ENCODE data around the gene IL6. TPM values are rescaled to one million over a fixed set of nuclear protein-coding genes. Genes with fewer than 3 reads are reported as not detected.
A peak's percentile ranks its signal among the peaks of the same experiment; 100 is the strongest.

The IL6 gene
- total and polyA plus RNA-seq, 8 donors = 0.22 to 3.1 (median 0.54) TPM

DNA sequence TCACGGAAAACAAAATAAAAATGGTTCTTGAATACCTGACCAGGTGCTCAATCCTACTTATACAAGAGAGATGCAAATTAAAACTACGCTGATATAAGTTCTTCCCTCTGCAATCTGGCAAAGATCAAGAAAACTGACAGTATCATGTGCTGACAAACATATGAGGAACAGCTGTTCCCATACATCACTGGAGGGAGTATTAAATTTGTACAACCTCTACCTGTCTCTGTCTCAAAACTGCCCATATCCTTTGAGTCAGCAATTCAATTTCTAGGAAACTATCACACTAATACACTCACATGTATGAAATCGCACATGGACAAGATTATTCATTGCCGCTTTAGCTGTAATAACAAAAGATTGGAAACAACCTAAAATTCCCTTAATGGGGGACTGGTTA is 11.0 kb upstream of the IL6 start:
- no peaks in the 10 kb centered on the region for H3K9me3 ChIP-seq
- TF ChIP-seq, protein P1, sequence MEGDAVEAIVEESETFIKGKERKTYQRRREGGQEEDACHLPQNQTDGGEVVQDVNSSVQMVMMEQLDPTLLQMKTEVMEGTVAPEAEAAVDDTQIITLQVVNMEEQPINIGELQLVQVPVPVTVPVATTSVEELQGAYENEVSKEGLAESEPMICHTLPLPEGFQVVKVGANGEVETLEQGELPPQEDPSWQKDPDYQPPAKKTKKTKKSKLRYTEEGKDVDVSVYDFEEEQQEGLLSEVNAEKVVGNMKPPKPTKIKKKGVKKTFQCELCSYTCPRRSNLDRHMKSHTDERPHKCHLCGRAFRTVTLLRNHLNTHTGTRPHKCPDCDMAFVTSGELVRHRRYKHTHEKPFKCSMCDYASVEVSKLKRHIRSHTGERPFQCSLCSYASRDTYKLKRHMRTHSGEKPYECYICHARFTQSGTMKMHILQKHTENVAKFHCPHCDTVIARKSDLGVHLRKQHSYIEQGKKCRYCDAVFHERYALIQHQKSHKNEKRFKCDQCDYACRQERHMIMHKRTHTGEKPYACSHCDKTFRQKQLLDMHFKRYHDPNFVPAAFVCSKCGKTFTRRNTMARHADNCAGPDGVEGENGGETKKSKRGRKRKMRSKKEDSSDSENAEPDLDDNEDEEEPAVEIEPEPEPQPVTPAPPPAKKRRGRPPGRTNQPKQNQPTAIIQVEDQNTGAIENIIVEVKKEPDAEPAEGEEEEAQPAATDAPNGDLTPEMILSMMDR (IDR thresholded peaks at IDR 0.05) = no peak
- no peaks in the 10 kb centered on the region for H3K36me3 ChIP-seq
- no peak overlapping the region for H3K27ac ChIP-seq
- intact Hi-C loops (cut with DNase I) = no loop called here
- no peaks in the 10 kb centered on the region for H3K27me3 ChIP-seq
- ATAC-seq (no peak), DNase-seq (no peak), FAIRE-seq (no peak)
- no peaks in the 10 kb centered on the region for H3K4me1 ChIP-seq
- 85 to 87% methylated on average over 4 of the region's 4 CpGs for WGBS, 2 donors
- H3K4me3 ChIP-seq = no peak overlapping the region

DNA sequence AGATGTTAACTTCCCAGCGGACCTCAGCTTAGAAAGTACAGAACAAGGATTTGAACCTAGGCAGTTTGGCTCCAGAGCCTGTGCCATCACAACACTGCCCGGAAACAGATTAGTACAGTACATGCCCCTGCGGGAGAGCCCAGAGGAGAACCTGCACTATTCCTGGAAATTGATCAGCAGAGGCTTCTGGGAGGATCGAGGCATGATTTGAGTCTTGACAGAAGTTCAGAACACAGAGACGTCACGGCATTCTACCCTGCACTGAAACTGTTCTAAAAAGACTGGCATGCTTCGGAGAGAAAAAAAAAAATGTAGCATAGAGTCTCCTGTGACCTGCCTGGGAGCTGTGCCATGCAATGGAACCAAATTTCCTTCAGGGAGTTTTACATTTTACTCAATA is 9.2 kb upstream of the IL6 start:
- DNase-seq = no peak
- Histone ChIP-seq H3K36me3 (no peaks in the 10 kb centered on the region), H3K9me3 (no peaks in the 10 kb centered on the region), H3K4me1 (no peaks in the 10 kb centered on the region), H3K27ac (no peak overlapping the region), H3K4me3 (no peak overlapping the region), H3K27me3 (no peaks in the 10 kb centered on the region)
- ATAC-seq = no peak
- TF ChIP-seq, protein P1 (IDR thresholded peaks at IDR 0.05) = no peak
- intact Hi-C loops (cut with DNase I) = no loop called here
- 68 to 76% methylated on average over 7 of the region's 7 CpGs for WGBS, 2 donors
- FAIRE-seq = no peak

DNA sequence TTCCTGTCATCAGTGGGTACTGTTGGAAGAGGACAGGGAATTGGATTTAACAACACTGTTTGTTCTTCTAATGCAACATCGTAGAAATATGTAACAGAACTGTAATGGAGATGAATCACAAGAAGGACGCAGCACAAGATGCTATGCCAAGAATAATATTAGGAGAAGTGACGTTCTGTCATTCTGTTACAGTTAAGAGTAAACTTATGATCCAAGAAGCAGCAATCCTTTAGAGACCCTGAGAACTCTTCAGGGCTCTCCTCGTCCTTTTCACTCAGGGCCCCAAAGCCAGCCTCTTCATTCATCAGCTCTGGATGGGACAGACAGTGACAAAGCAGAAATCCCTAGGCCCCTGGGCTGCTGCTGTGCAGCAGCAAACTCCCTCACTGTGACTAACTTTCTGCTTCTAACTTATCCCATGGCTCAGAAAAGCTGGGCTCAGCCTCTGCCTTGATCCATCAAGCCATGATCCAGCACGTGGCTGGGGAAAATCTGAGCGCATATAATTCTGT is 8.7 kb upstream of the IL6 start:
- no peak for FAIRE-seq
- DNase-seq = no peak
- Histone ChIP-seq H3K4me1 (no peaks in the 10 kb centered on the region), H3K36me3 (no peaks in the 10 kb centered on the region), H3K4me3 (no peak overlapping the region), H3K27ac (no peak overlapping the region), H3K27me3 (no peaks in the 10 kb centered on the region), H3K9me3 (no peaks in the 10 kb centered on the region)
- peak in 3 of 4 donors; percentile 12 to 43 (median 26) for ATAC-seq
- 59% methylated on average over 6 of the region's 6 CpGs for WGBS, 2 donors
- intact Hi-C loops (cut with DNase I) = no loop called here
- TF ChIP-seq, protein P1 (IDR thresholded peaks at IDR 0.05) = no peak

DNA sequence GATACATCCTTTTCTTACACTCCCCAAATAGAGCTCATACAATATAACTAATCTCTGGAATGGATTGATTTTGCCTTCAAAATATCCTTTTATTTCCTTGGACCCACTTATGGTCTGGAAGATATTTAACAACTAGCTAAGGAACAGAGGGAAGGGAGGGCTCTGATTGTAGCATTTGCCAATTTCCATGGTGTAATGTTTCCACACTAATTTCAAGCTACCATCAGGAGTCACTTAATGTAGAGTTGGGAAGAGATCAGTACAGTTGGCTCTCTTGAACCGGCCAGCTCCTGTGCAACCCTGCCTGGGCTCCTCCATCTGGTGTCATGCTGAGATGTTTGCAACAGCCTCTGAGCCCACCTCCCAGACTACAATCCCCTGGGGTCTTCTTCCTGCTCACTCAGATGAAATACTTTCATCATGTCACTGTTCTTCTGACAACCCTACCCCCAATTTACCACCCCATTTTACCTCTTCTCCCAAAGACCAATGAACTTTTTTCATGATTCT is 8.0 kb upstream of the IL6 start:
- WGBS, 2 donors = 0 to 80% methylated on average over 1 of the region's 1 CpG
- Histone ChIP-seq H3K4me1 (no peaks in the 10 kb centered on the region), H3K36me3 (no peaks in the 10 kb centered on the region), H3K27me3 (no peaks in the 10 kb centered on the region), H3K9me3 (no peaks in the 10 kb centered on the region), H3K27ac (no peak overlapping the region), H3K4me3 (no peak overlapping the region)
- FAIRE-seq (no peak), DNase-seq (no peak), ATAC-seq (no peak)
- intact Hi-C loops (cut with DNase I) = no loop called here
- TF ChIP-seq, protein P1 (IDR thresholded peaks at IDR 0.05) = no peak
